H9 (cell line): Measurements from ENCODE around the gene CD72. TPM values are rescaled to one million over a fixed set of nuclear protein-coding genes. Genes with fewer than 3 reads are reported as not detected.

Source experiments
- DNase-seq: peaks from one replicate; pipeline ENCODE4 v3.0.0-alpha.2; 2017
- H2AFZ ChIP-seq: one replicate; pipeline ENCODE4 v1.6.1; 2013; ENCODE audit warnings: mild to moderate bottlenecking, low read length, control low read depth, moderate library complexity
- H2AK5ac ChIP-seq: 2 replicates; pipeline ENCODE4 v1.6.1; 2013; ENCODE audit warnings: low read length, control low read depth, mixed read lengths; ENCODE audit not compliant: insufficient read length
- H2BK120ac ChIP-seq: one replicate; pipeline ENCODE4 v1.6.1; 2013; ENCODE audit warnings: low read depth, mild to moderate bottlenecking, low read length, control low read depth, inconsistent platforms; ENCODE audit not compliant: poor library complexity, severe bottlenecking
- H2BK12ac ChIP-seq: 2 replicates; pipeline ENCODE4 v1.6.1; 2013; ENCODE audit warnings: low read length, control low read depth, mixed read lengths, low read depth; ENCODE audit not compliant: insufficient read length
- H2BK15ac ChIP-seq: 2 replicates; pipeline ENCODE4 v1.6.1; 2013; ENCODE audit warnings: low read depth, low read length, control low read depth
- H2BK20ac ChIP-seq: one replicate; pipeline ENCODE4 v1.6.1; 2013; ENCODE audit warnings: low read depth, mild to moderate bottlenecking, low read length, control low read depth, inconsistent platforms; ENCODE audit not compliant: poor library complexity, severe bottlenecking
- H2BK5ac ChIP-seq: 2 replicates; pipeline ENCODE4 v1.6.1; 2013; ENCODE audit warnings: low read length, control low read depth, mixed read lengths; ENCODE audit not compliant: insufficient read length
- H3K14ac ChIP-seq: 2 replicates; pipeline ENCODE4 v1.6.1; 2013; ENCODE audit warnings: low read length, control low read depth; ENCODE audit not compliant: insufficient read depth
- H3K18ac ChIP-seq: 2 replicates; pipeline ENCODE4 v1.6.1; 2013; ENCODE audit warnings: low read depth, mild to moderate bottlenecking, mixed read lengths, low read length, control low read depth; ENCODE audit not compliant: insufficient read length
- H3K23ac ChIP-seq: 2 replicates; pipeline ENCODE4 v1.6.1; 2013; ENCODE audit warnings: low read length, control low read depth, mixed read lengths, low read depth; ENCODE audit not compliant: insufficient read length
- H3K23me2 ChIP-seq: 2 replicates; pipeline ENCODE4 v1.6.1; 2013; ENCODE audit warnings: low read depth, mild to moderate bottlenecking, mixed read lengths, low read length, control low read depth; ENCODE audit not compliant: insufficient read length, poor library complexity, severe bottlenecking
- H3K27ac ChIP-seq: 2 replicates; pipeline ENCODE4 v1.5.1; 2013; ENCODE audit warnings: low read length, control low read depth, mixed read lengths, low read depth; ENCODE audit not compliant: insufficient read length
- H3K27me3 ChIP-seq: 2 replicates; pipeline ENCODE4 v1.6.1; 2013; ENCODE audit warnings: low read length, control low read depth, inconsistent platforms; ENCODE audit not compliant: insufficient read depth
- H3K4ac ChIP-seq: 2 replicates; pipeline ENCODE4 v1.6.1; 2013; ENCODE audit warnings: low read depth, mild to moderate bottlenecking, control low read depth, inconsistent platforms, low read length, moderate library complexity
- H3K4me1 ChIP-seq: 2 replicates; pipeline ENCODE4 v1.6.1; 2013; ENCODE audit warnings: low read length, control low read depth, inconsistent platforms; ENCODE audit not compliant: insufficient read depth
- H3K4me2 ChIP-seq: 2 replicates; pipeline ENCODE4 v1.6.1; 2013; ENCODE audit warnings: low read length, control low read depth, mixed read lengths; ENCODE audit not compliant: insufficient read length, insufficient read depth
- H3K56ac ChIP-seq: 2 replicates; pipeline ENCODE4 v1.6.1; 2013; ENCODE audit warnings: low read depth, mild to moderate bottlenecking, mixed read lengths, low read length, control low read depth; ENCODE audit not compliant: insufficient read length
- H3K79me1 ChIP-seq: 2 replicates; pipeline ENCODE4 v1.6.1; 2013; ENCODE audit warnings: low read depth, mild to moderate bottlenecking, moderate library complexity, low read length, control low read depth, inconsistent platforms; ENCODE audit not compliant: insufficient read depth, poor library complexity, severe bottlenecking
- H3K79me2 ChIP-seq: 2 replicates; pipeline ENCODE4 v1.6.1; 2013; ENCODE audit warnings: low read length, control low read depth, inconsistent platforms; ENCODE audit not compliant: insufficient read depth
- H3K9ac ChIP-seq: 2 replicates; pipeline ENCODE4 v1.6.1; 2013; ENCODE audit warnings: low read length, control low read depth, mixed read lengths; ENCODE audit not compliant: insufficient read length; ENCODE audit errors: extremely low read depth
- H3K9me3 ChIP-seq: one replicate; pipeline ENCODE4 v1.6.1; 2013; ENCODE audit warnings: low read depth, low read length, inconsistent platforms; ENCODE audit not compliant: control insufficient read depth
- H3T11ph ChIP-seq: one replicate; pipeline ENCODE4 v1.6.1; 2013; ENCODE audit warnings: mild to moderate bottlenecking, low read length, control low read depth, inconsistent platforms
- H4K20me1 ChIP-seq: one replicate; pipeline ENCODE4 v1.6.1; 2013; ENCODE audit not compliant: control insufficient read depth, insufficient read length, insufficient read depth
- H4K5ac ChIP-seq: 2 replicates; pipeline ENCODE4 v1.6.1; 2013; ENCODE audit warnings: low read depth, mild to moderate bottlenecking, mixed read lengths, low read length, control low read depth; ENCODE audit not compliant: insufficient read length
- H4K8ac ChIP-seq: replicated peaks from 2 replicates; pipeline ENCODE4 v1.6.1; 2013; ENCODE audit warnings: low read length, control low read depth, mixed read lengths, low read depth; ENCODE audit not compliant: insufficient read length
- H4K91ac ChIP-seq: 2 replicates; pipeline ENCODE4 v1.6.1; 2013; ENCODE audit warnings: low read depth, mild to moderate bottlenecking, moderate library complexity, mixed read lengths, low read length, control low read depth; ENCODE audit not compliant: insufficient read length
- H3K27ac Mint-ChIP-seq, 3 experiments: 2 replicates in 2 of 3; 3 replicates in 1 of 3; pipeline ENCODE4 v1.8.0; 2020 to 2021; ENCODE audit warnings: mixed read lengths in 3 of 3, mild to moderate bottlenecking in 1 of 3, moderate library complexity in 1 of 3
- H3K27me3 Mint-ChIP-seq: 2 replicates; pipeline ENCODE4 v1.8.0; 2021; ENCODE audit warnings: low read depth, mild to moderate bottlenecking, moderate library complexity, mixed read lengths
- H3K36me3 Mint-ChIP-seq, 3 experiments: 2 replicates in 2 of 3; 3 replicates in 1 of 3; pipeline ENCODE4 v1.8.0; 2020 to 2021; ENCODE audit warnings: low read depth in 3 of 3, mixed read lengths in 3 of 3; ENCODE audit not compliant: insufficient read depth in 1 of 3
- H3K4me1 Mint-ChIP-seq, 2 experiments: 2 replicates each; pipeline ENCODE4 v1.8.0; 2020; ENCODE audit warnings: mixed read lengths in 2 of 2
- H3K4me3 Mint-ChIP-seq, 2 experiments: 2 replicates in 1 of 2; 3 replicates in 1 of 2; pipeline ENCODE4 v1.8.0; 2020 to 2021; ENCODE audit warnings: mild to moderate bottlenecking in 2 of 2, mixed read lengths in 2 of 2, moderate library complexity in 1 of 2
- H3K9me3 Mint-ChIP-seq, 2 experiments: 2 replicates in 1 of 2; 3 replicates in 1 of 2; pipeline ENCODE4 v1.8.0; 2020; ENCODE audit warnings: mild to moderate bottlenecking in 2 of 2, mixed read lengths in 2 of 2, moderate library complexity in 1 of 2
- CTCF ChIP-seq: fragments of 200-600 bp; sonication (generic); conservative IDR thresholded peaks from 3 replicates; pipeline ENCODE4 v1.8.0; 2021; ENCODE audit warnings: antibody characterized with exemption, mild to moderate bottlenecking
- WGBS: extraction: QIAGEN DNeasy Blood & Tissue Kit; methylation state at CpG from one replicate; pipeline ENCODE4 v1.1.7; 2013; ENCODE audit warnings: missing lambda C conversion rate, low lambda C conversion rate, mixed read lengths; ENCODE audit not compliant: insufficient read length; ENCODE audit errors: extremely low coverage; 5-methylcytosine and 5-hydroxymethylcytosine counted together
- total RNA-seq: library from RNA; stranded (reverse); gene quantifications from 2 replicates; pipeline ENCODE4 v1.2.1, GENCODE V29; 2021

The CD72 gene
- total RNA-seq, 1 experiment from 2014 or later = 3.9 TPM

DNA sequence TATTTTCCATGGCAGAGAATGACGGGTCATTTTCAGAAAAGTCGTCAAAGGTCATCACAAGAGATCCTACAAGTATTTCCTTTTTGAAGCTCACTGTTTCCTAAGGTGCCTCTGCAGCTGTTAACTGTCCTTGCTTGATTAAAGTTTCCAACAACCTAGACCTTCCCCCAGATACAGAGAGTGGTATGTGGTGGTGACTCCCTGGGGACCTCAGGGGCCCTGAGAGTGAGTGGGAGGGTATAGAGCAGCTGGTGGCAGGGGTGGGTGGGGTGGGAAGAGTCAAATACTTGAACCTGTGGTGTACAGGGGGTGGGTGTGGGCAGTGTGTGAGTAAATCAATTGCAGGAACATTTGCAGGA is 1.6 kb upstream of the CD72 start:
- Histone ChIP-seq H3K4ac (no peak overlapping the region), H4K8ac (no peak overlapping the region), H3K4me2 (no peak overlapping the region), H2BK20ac (no peak overlapping the region), H3K23ac (no peak overlapping the region), H3K14ac (no peak overlapping the region), H3K56ac (no peak overlapping the region), H3K27me3 (peaks cover 3% of the 10 kb centered on the region; the same call in 1 of the 2 replicates), H2BK12ac (no peak overlapping the region), H4K20me1 (no peaks in the 10 kb centered on the region), H2AFZ (no peak overlapping the region), H3K9ac (no peak overlapping the region), H2BK120ac (no peak overlapping the region), H3K18ac (no peak overlapping the region), H2BK15ac (no peak overlapping the region), H3T11ph (no peak overlapping the region), H3K79me1 (no peaks in the 10 kb centered on the region), H3K4me1 (no peaks in the 10 kb centered on the region; the same call in 1 of the 2 replicates), H4K91ac (no peak overlapping the region), H3K9me3 (no peaks in the 10 kb centered on the region), H2AK5ac (no peak overlapping the region), H4K5ac (no peak overlapping the region), H3K79me2 (no peaks in the 10 kb centered on the region), H3K27ac (no peak overlapping the region), H3K23me2 (peaks cover 13% of the 10 kb centered on the region), H2BK5ac (no peak overlapping the region)
- Mint-ChIP-seq H3K4me1 (peaks cover 15 to 18% of the 10 kb centered on the region in 2 experiments), H3K4me3 (no peak overlapping the region), H3K36me3 (no peaks in the 10 kb centered on the region), H3K27me3 (peaks cover 39% of the 10 kb centered on the region), H3K9me3 (no peaks in the 10 kb centered on the region), H3K27ac (no peak overlapping the region)
- no peak for TF ChIP-seq CTCF
- DNase-seq = no peak
- WGBS = no CpG with 5 or more reads among the region's 2 CpGs
